Peyer's patch (tissue), 4 donors: ENCODE data around the gene PCYT2.

Experiments used
- CTCF ChIP-seq, 6 experiments: fragments of 450-650 bp in 4 of 6; fragments of 200-600 bp in 2 of 6; sonication (generic) in 1 of 6; IDR thresholded peaks; one replicate each; pipeline ENCODE4 v1.5.1; 2017 to 2019; ENCODE audit warnings: antibody characterized with exemption in 6 of 6, mild to moderate bottlenecking in 3 of 6, moderate library complexity in 1 of 6
- POLR2A ChIP-seq, 2 donors: fragments of 450-650 bp; IDR thresholded peaks; one replicate each; pipeline ENCODE4 v1.5.1; 2017; ENCODE audit warnings: antibody characterized with exemption in 2 of 2, mild to moderate bottlenecking in 2 of 2, moderate library complexity in 2 of 2

GRCh38 chr17:81879121-81879520, 32.1 kb downstream of the PCYT2 start:
- no peak for TF ChIP-seq CTCF (IDR thresholded peaks at IDR 0.05)
- no peak for TF ChIP-seq POLR2A (IDR thresholded peaks at IDR 0.05)
